Islet of Langerhans (tissue), 1 donor: Measurements from ENCODE around the gene LRCH2.
"Not testable (repeated sequence)": the region's sequence is repeated elsewhere in the genome, so short reads cannot be mapped to it uniquely, and the experiment has no call there.

Experiments
- FAIRE-seq: peaks from one replicate; lab custom pipeline; 2011; peaks lifted over from hg19 to GRCh38; lab: Jason Lieb, UNC

The LRCH2 gene, protein sequence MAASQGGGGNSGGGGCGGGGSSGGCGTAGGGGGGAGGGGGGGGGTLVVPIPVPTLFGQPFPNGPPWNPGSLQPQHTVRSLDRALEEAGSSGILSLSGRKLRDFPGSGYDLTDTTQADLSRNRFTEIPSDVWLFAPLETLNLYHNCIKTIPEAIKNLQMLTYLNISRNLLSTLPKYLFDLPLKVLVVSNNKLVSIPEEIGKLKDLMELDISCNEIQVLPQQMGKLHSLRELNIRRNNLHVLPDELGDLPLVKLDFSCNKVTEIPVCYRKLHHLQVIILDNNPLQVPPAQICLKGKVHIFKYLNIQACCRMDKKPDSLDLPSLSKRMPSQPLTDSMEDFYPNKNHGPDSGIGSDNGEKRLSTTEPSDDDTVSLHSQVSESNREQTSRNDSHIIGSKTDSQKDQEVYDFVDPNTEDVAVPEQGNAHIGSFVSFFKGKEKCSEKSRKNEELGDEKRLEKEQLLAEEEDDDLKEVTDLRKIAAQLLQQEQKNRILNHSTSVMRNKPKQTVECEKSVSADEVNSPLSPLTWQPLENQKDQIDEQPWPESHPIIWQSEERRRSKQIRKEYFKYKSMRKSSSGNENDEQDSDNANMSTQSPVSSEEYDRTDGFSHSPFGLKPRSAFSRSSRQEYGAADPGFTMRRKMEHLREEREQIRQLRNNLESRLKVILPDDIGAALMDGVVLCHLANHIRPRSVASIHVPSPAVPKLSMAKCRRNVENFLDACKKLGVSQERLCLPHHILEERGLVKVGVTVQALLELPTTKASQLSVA

GRCh38 chrX:115233497-115234455 is at the start of gene LRCH2:
Gene LRCH2 (minus strand): TSS chrX:115234096. CDS start chrX:115234041, 55 bp downstream.
- no peak for FAIRE-seq

GRCh38 chrX:115269051-115269683 is 35.3 kb upstream of the LRCH2 start:
- no peak for FAIRE-seq

DNA sequence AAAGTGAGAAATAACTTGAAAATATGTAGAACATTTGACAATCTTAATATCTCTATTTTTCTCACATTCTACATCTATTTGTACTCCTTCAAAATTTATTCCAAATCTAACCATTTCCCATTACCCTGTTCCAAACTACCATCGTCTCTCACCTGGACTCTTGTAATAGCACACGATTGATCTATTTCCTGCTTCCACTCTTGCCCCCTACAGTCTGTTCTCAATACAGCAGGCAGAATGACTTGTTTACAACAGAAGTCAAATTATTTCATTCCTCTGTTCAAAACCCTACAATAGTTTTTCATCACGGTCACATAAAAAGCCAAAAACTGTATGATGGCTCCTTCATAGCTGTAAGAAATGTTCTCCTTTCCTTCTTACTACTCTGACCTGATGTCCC is 34.5 kb upstream of the LRCH2 start:
- no peak for FAIRE-seq

- FAIRE-seq, result no peak
Measured at GRCh38 chrX:115266300-115266699, 32.4 kb upstream of the LRCH2 start.

GRCh38 chrX:115264009-115264408 is 30.1 kb upstream of the LRCH2 start:
- no peak for FAIRE-seq

DNA sequence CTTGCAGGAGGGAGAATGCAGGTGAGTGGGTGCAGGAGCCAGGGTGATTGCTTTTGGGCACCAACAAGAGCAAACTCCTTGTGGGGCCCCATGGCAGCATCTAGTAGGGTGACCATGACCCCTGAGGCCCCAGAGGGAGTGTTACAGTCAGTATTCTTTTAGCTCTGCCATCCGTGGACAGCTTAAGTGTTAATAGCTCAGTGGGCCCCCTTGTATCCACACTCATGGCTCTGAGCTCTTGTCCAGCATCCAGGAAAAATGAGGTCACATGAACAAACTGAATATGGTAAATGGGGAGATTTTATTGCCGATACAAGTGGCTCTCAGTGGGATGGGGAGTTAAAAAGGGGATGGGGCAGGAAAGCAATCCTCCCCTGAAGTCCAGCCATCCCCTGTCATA is 27.3 kb upstream of the LRCH2 start:
- no peak for FAIRE-seq

- FAIRE-seq, result no peak
Measured at GRCh38 chrX:115260330-115260729, 26.4 kb upstream of the LRCH2 start.

- FAIRE-seq, result no peak
Measured at GRCh38 chrX:115259238-115259875, 25.5 kb upstream of the LRCH2 start.

GRCh38 chrX:115257711-115258110 is 23.8 kb upstream of the LRCH2 start:
- FAIRE-seq, result no peak

GRCh38 chrX:115255003-115255402 is 21.1 kb upstream of the LRCH2 start:
- no peak for FAIRE-seq

GRCh38 chrX:115251458-115252233 is 17.8 kb upstream of the LRCH2 start:
- peak; percentile 24 for FAIRE-seq

DNA sequence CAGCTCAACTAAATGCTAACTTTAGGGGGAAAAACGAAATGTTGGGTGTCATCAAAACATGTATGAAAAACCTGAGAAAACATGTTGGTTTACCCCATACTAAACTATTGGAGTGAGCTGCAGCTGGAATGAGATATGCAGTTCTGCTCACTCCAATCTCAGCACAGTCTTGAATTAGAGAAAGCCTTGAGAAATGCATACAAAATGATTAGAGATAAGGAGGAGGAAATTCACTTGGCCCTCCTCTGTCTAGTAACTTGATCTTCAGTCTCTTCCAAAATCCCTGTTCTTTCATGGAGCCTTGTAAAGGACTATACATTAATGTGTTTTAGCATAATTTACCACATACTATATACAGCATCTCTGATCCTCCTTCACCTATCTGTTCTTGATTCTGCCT is 3.2 kb upstream of the LRCH2 start:
- FAIRE-seq, result no peak

GRCh38 chrX:115236560-115236959 is 2.7 kb upstream of the LRCH2 start:
- no peak for FAIRE-seq

DNA sequence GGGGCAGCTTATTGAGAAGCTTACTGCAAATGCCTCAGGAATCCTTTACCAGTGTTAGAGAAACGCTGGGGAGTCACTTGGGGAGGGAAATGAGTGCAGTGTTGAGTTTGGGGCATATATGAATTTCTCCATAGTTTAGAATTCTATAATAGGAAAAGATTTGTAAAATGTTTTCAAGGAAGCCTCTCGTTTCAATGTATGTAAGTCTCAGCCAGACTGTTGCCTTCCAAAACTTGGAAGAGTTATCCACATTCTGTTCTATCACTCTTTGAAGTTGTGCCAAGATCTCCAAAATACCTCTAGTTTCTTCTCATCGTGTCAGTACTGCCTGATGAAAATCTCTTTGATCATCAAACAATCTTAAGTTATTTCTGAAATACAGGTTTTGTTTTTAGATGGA is 565 bp upstream of the LRCH2 start:
- no peak for FAIRE-seq

- peak; percentile 88 for FAIRE-seq
Measured at GRCh38 chrX:115232933-115233496, 881 bp downstream of the LRCH2 start.

GRCh38 chrX:115229337-115230003 is 4.4 kb downstream of the LRCH2 start:
- no peak for FAIRE-seq

DNA sequence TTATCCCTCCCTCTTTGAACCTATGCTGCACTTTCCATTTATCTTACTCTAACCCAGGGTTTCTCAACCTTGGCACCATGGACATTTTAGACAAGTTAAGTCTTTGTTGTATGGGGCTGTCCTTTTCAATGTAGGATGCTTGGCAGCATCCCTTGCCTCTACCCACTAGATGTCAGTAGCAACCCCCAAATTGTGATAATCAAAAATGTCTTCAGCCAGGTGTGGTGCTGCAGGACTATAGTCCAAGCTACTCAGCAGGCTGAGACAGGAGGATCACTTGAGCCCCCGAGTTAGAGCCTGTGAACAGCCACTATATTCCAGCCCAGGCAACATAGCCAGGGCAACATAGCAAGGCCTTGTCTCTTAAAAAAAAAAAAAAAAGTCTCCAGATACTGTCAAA is 7.0 kb downstream of the LRCH2 start:
- FAIRE-seq, result no peak

DNA sequence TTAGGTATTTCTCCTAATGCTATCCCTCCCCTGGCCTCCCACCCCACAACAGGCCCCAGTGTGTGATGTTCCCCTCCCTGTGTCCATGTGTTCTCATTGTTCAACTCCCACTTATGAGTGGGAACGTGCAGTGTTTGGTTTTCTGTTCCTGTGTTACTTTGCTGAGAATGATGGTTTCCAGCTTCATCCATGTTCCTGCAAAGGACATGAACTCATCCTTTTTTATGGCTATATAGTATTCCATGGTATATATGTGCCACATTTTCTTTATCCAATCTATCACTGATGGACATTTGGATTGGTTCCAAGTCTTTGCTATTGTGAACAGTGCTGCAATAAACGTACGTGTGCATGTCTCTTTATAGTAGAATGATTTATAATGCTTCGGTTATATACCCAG is 16.6 kb downstream of the LRCH2 start:
- FAIRE-seq, result not testable (repeated sequence)

- no peak for FAIRE-seq
Measured at GRCh38 chrX:115214605-115215004, 19.3 kb downstream of the LRCH2 start.

DNA sequence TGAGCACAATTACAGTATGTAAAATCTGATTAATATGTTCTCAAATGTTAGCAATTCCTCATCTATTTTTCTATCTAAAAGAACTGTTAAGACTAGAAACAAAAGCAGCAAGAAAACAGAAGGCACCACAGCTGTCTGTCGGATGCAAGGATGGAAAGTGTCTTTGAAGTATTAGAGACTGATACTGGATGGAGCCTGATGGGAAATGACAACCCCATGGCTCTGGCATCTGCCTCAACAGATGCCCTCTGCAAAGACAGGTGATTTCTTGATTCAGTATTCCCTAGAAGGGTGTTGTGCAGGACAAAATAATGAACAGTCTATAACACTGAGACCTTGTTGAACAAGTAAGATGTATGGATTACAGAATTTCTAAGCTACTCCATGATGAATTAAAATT is 19.7 kb downstream of the LRCH2 start:
- FAIRE-seq, result no peak
